Measurements from ENCODE around the gene MLPH. TPM values are rescaled to one million over a fixed set of nuclear protein-coding genes. Genes with fewer than 3 reads are reported as not detected.

Gene MLPH
- total and polyA plus RNA-seq, 9 of the 15 experiments (the other 6 are each of a cell fraction or from before 2014, with no cell fraction given) = 0.22 TPM; not detected in 8

DNA sequence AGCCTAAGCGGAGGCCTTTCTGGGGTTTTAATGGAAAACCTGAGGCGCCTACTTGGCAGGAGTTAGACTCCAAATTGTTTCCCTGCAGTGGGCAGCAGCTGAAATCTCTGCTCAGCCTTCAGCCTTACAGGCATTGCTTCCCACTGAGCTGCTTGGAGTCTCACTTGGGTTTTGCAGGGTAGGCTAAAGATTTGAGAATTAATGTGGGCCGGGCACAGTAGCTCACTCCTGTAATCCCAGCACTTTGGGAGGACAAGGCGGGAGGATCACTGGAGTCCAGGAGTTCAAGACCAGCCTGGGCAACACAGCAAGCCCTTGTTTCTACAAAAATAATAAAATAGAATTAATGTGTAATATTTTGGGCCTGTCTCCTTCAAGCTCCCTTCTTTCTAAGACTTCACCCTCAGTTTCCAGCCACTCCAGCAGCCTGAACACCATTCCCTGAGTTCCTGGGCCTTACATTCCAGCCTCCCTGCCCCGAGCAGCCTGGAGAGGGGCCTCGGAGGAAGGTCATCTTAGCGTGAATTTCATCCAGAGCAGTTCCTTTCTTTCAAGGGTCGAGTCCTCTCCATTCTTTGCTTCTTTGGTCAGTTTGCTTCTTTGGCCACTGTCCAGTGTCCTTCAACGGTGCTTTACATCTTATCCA, 112.5 kb downstream of the MLPH start:
- in situ Hi-C loops (cut with MboI) = no loop called here
- CTCF ChIA-PET (ENCODE audit: low intra/inter-chr PET ratio) = no interaction called here
- peaks cover 0 to 4% of the 10 kb centered on the region in 2 experiments; a peak in 1 of 5 replicates for H3K4me1 ChIP-seq (replicated peaks in 1 of 2; ENCODE audit: control insufficient read depth in 2 of 2, insufficient read depth in 2 of 2, low read length in 2 of 2)

More for the DNA sequence above, 112.5 kb downstream of the MLPH start:
- TF ChIP-seq YBX1 (IDR thresholded peaks at IDR 0.05) = no peak
- TF ChIP-seq SRSF9 (IDR thresholded peaks at IDR 0.05; ENCODE audit: borderline replicate concordance, low read depth, low read length) = no peak
- TF ChIP-seq ATF6 (CRISPR knock-in tag; IDR thresholded peaks at IDR 0.05) = no peak
- no peak for TF ChIP-seq ERF (CRISPR knock-in tag; IDR thresholded peaks at IDR 0.05)
- no peak for TF ChIP-seq ESRRA (IDR thresholded peaks at IDR 0.05; ENCODE audit: borderline replicate concordance, low read depth)
- no peak for TF ChIP-seq CCAR2 (IDR thresholded peaks at IDR 0.05; ENCODE audit: low read depth, low read length)
- TF ChIP-seq KHSRP (IDR thresholded peaks at IDR 0.05) = no peak
- TF ChIP-seq U2AF1 (optimal IDR thresholded peaks at IDR 0.05; ENCODE audit: low read depth, low read length) = no peak
- no peak overlapping the region for H3K27ac ChIP-seq (ENCODE audit: extremely low read depth, low read depth, low read length)
- no peaks in the 10 kb centered on the region for H3K9me1 ChIP-seq (ENCODE audit: control insufficient read depth, insufficient read depth, low read length)
- no peak overlapping the region for H3K4me3 ChIP-seq
- H2AFZ ChIP-seq (ENCODE audit: low read depth, low read length) = no peak overlapping the region
- DNase-seq (ENCODE audit: extremely low read depth in 1 of 4, low spot score in 3 of 4) (no peak), FAIRE-seq (no peak), ATAC-seq (no peak)
- POLR2A ChIA-PET = interaction anchor here (0.6 kb wide), 1 partner anchor 66 kb away, joined by 3 read pairs; no protein-coding TSS in a partner anchor
- H3K4me2 ChIP-seq (ENCODE audit: insufficient read depth, low read length) = no peak overlapping the region
- 3% methylated on average over 9 of the region's 9 CpGs for WGBS (ENCODE audit: insufficient coverage, low coverage, missing lambda C conversion rate)
- H4K20me1 ChIP-seq (replicated peaks; ENCODE audit: control insufficient read depth, insufficient read depth, low read length) = peaks cover 6% of the 10 kb centered on the region; the same call in 1 of the 2 replicates
- no peaks in the 10 kb centered on the region for H3K9me3 ChIP-seq (replicated peaks; ENCODE audit: control insufficient read depth, insufficient read depth, low read depth, low read length)
- BruUV-seq (replicated peaks) = no TSS peak
- no peak overlapping the region for H3K9ac ChIP-seq (ENCODE audit: insufficient read depth in 1 of 2, low read depth in 2 of 2, low read length in 2 of 2)
- peaks cover 13 to 74% of the 10 kb centered on the region in 2 experiments; a peak in 4 of 5 replicates for H3K27me3 ChIP-seq (ENCODE audit: control insufficient read depth in 2 of 2, insufficient read depth in 2 of 2, low read length in 2 of 2)
- H3K79me2 ChIP-seq (ENCODE audit: control insufficient read depth, insufficient read depth, low read length) = no peaks in the 10 kb centered on the region
- H3K36me3 ChIP-seq (ENCODE audit: control insufficient read depth, insufficient read depth, low read length) = no peaks in the 10 kb centered on the region
- intact Hi-C loops (cut with micrococcal nuclease) = no loop called here

Data from K562 (cell line).